ENCODE results near the gene EML2.
"Not testable (repeated sequence)": the region's sequence is repeated elsewhere in the genome, so short reads cannot be mapped to it uniquely, and the experiment has no call there.

Gene EML2

GRCh38 chr19:45630463-45630862 is 8.7 kb downstream of the EML2 start:
- ATAC-seq (ENCODE audit: insufficient read depth, low read depth) (no peak), DNase-seq (no peak)
- Histone ChIP-seq H3K9ac (ENCODE audit: low read depth, low read length) (no peak overlapping the region), H3K27me3 (ENCODE audit: insufficient read depth, low read length, poor library complexity) (no peaks in the 10 kb centered on the region), H3K4me3 (ENCODE audit: low read depth in 1 of 2, low read length in 2 of 2) (no peak overlapping the region), H2AFZ (ENCODE audit: low read depth, low read length) (no peak overlapping the region), H3K36me3 (ENCODE audit: insufficient read depth, low read length) (peaks cover 49% of the 10 kb centered on the region), H3K4me1 (ENCODE audit: insufficient read depth, low read length) (no peaks in the 10 kb centered on the region), H3K27ac (ENCODE audit: low read length) (no peak overlapping the region), H3K4me2 (ENCODE audit: insufficient read depth, low read length) (no peak overlapping the region), H4K20me1 (ENCODE audit: insufficient read depth, low read length) (no peaks in the 10 kb centered on the region), H3K79me2 (ENCODE audit: insufficient read depth, low read length) (no peaks in the 10 kb centered on the region), H3K9me3 (ENCODE audit: insufficient read depth, low read length, severe bottlenecking) (no peaks in the 10 kb centered on the region)
- TF ChIP-seq CTCF (IDR thresholded peaks at IDR 0.05; ENCODE audit: borderline replicate concordance, extremely low read depth, low read length, poor library complexity, severe bottlenecking) (no peak), EZH2 (IDR thresholded peaks at IDR 0.05; ENCODE audit: borderline replicate concordance, low read depth, low read length, severe bottlenecking) (no peak)

- no peaks in the 10 kb centered on the region for H3K79me2 ChIP-seq (ENCODE audit: insufficient read depth, low read length)
- H3K4me1 ChIP-seq (ENCODE audit: insufficient read depth, low read length), result no peaks in the 10 kb centered on the region
- H3K4me2 ChIP-seq (ENCODE audit: insufficient read depth, low read length), result no peak overlapping the region
- H3K27me3 ChIP-seq (ENCODE audit: insufficient read depth, low read length, poor library complexity), result no peaks in the 10 kb centered on the region
- H2AFZ ChIP-seq (ENCODE audit: low read depth, low read length), result no peak overlapping the region
- H3K4me3 ChIP-seq (ENCODE audit: low read depth in 1 of 2, low read length in 2 of 2), result no peak overlapping the region
- H3K9ac ChIP-seq (ENCODE audit: low read depth, low read length), result no peak overlapping the region
- no peak for TF ChIP-seq EZH2 (IDR thresholded peaks at IDR 0.05; ENCODE audit: borderline replicate concordance, low read depth, low read length, severe bottlenecking)
- no peak for TF ChIP-seq CTCF (IDR thresholded peaks at IDR 0.05; ENCODE audit: borderline replicate concordance, extremely low read depth, low read length, poor library complexity, severe bottlenecking)
- H4K20me1 ChIP-seq (ENCODE audit: insufficient read depth, low read length), result no peaks in the 10 kb centered on the region
- no peak for ATAC-seq (ENCODE audit: insufficient read depth, low read depth)
- H3K36me3 ChIP-seq (ENCODE audit: insufficient read depth, low read length), result peaks cover 54% of the 10 kb centered on the region
- no peaks in the 10 kb centered on the region for H3K9me3 ChIP-seq (ENCODE audit: insufficient read depth, low read length, severe bottlenecking)
- DNase-seq, result no peak
- H3K27ac ChIP-seq (ENCODE audit: low read length), result no peak overlapping the region
These were observed 9.5 kb downstream of the EML2 start for GRCh38 chr19:45629704-45630103.

GRCh38 chr19:45628219-45628618 is 11.0 kb downstream of the EML2 start:
- not testable (repeated sequence) for H4K20me1 ChIP-seq (ENCODE audit: insufficient read depth, low read length); H3K9ac ChIP-seq (ENCODE audit: low read depth, low read length); H3K79me2 ChIP-seq (ENCODE audit: insufficient read depth, low read length); H3K27me3 ChIP-seq (ENCODE audit: insufficient read depth, low read length, poor library complexity); H2AFZ ChIP-seq (ENCODE audit: low read depth, low read length); ATAC-seq (ENCODE audit: insufficient read depth, low read depth); H3K27ac ChIP-seq (ENCODE audit: low read length); H3K4me3 ChIP-seq (ENCODE audit: low read depth in 1 of 2, low read length in 2 of 2); H3K4me1 ChIP-seq (ENCODE audit: insufficient read depth, low read length); H3K9me3 ChIP-seq (ENCODE audit: insufficient read depth, low read length, severe bottlenecking); DNase-seq; H3K4me2 ChIP-seq (ENCODE audit: insufficient read depth, low read length)
- peaks cover 63% of the 10 kb centered on the region for H3K36me3 ChIP-seq (ENCODE audit: insufficient read depth, low read length)

- H4K20me1 ChIP-seq (ENCODE audit: insufficient read depth, low read length), result no peaks in the 10 kb centered on the region
- DNase-seq (no peak), ATAC-seq (ENCODE audit: insufficient read depth, low read depth) (no peak)
- no peak overlapping the region for H3K27ac ChIP-seq (ENCODE audit: low read length)
- H3K4me1 ChIP-seq (ENCODE audit: insufficient read depth, low read length), result no peaks in the 10 kb centered on the region
- H3K9ac ChIP-seq (ENCODE audit: low read depth, low read length), result no peak overlapping the region
- TF ChIP-seq CTCF (IDR thresholded peaks at IDR 0.05; ENCODE audit: borderline replicate concordance, extremely low read depth, low read length, poor library complexity, severe bottlenecking), result no peak
- H3K79me2 ChIP-seq (ENCODE audit: insufficient read depth, low read length), result no peaks in the 10 kb centered on the region
- H3K36me3 ChIP-seq (ENCODE audit: insufficient read depth, low read length), result peaks cover 70% of the 10 kb centered on the region
- no peaks in the 10 kb centered on the region for H3K27me3 ChIP-seq (ENCODE audit: insufficient read depth, low read length, poor library complexity)
- H2AFZ ChIP-seq (ENCODE audit: low read depth, low read length), result no peak overlapping the region
- H3K4me3 ChIP-seq (ENCODE audit: low read depth in 1 of 2, low read length in 2 of 2), result no peak overlapping the region
- no peak overlapping the region for H3K4me2 ChIP-seq (ENCODE audit: insufficient read depth, low read length)
- H3K9me3 ChIP-seq (ENCODE audit: insufficient read depth, low read length, severe bottlenecking), result no peaks in the 10 kb centered on the region
These were observed 15.2 kb downstream of the EML2 start for GRCh38 chr19:45623984-45624383.
